Activated T-cell treated with anti-CD3 and anti-CD28 coated beads, Interleukin-2, amount 50 U/mL, for 4 hours (primary cell): ENCODE measurements around the gene NCOA5. TPM values are rescaled to one million over a fixed set of nuclear protein-coding genes. Genes with fewer than 3 reads are reported as not detected.

Source experiments
- ATAC-seq, 2 donors: fragments of 200-7000 bp; cut with Tn5 transposase; one replicate each; pipeline ENCODE4 v1.10.0; 2021
- DNase-seq: peaks from one replicate; pipeline ENCODE4 v3.0.0-alpha.2; 2020
- H3K27me3 Mint-ChIP-seq: one replicate; pipeline ENCODE4 v1.8.0; 2021; ENCODE audit warnings: low read depth, mixed read lengths
- H3K36me3 Mint-ChIP-seq: one replicate; pipeline ENCODE4 v1.8.0; 2022; ENCODE audit warnings: mixed read lengths; ENCODE audit not compliant: insufficient read depth
- H3K4me1 Mint-ChIP-seq: one replicate; pipeline ENCODE4 v1.8.0; 2021; ENCODE audit warnings: low read depth, mixed read lengths
- H3K4me3 Mint-ChIP-seq: one replicate; pipeline ENCODE4 v1.8.0; 2021; ENCODE audit warnings: mild to moderate bottlenecking, moderate library complexity, mixed read lengths
- H3K9me3 Mint-ChIP-seq: one replicate; pipeline ENCODE4 v1.8.0; 2021; ENCODE audit warnings: mixed read lengths
- total RNA-seq, 3 donors: library from RNA; stranded (reverse); gene quantifications; one replicate each; pipeline ENCODE4 v1.2.1, GENCODE V29; 2021

NCOA5 gene
- total RNA-seq, 3 donors from 2014 or later: 38.2 to 45.0 (median 43.3) TPM

DNA sequence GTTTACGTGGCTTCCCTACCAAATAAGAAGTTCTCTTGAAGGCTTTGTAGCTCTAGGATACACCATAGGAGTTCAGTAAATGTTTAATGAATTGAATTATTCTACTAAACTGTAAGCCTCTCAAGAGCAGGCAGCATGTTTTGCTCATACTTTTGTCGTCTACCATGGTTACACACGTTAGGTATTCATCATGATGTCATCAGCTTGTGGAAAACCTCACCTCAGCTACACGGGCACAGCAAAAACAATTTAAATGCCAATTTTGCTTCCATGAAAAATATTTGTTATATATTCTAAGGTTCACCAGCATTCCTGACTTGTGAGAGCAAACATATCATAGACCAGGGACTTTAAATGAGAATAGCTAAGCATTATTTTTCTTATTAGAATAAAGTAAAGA, 16.7 kb downstream of the NCOA5 start:
- no peak for DNase-seq
- no peak for ATAC-seq
- H3K27me3 Mint-ChIP-seq: no peaks in the 10 kb centered on the region
- H3K4me3 Mint-ChIP-seq: no peak overlapping the region
- peaks cover 30% of the 10 kb centered on the region for H3K36me3 Mint-ChIP-seq
- no peaks in the 10 kb centered on the region for H3K9me3 Mint-ChIP-seq
- peaks cover 2% of the 10 kb centered on the region for H3K4me1 Mint-ChIP-seq

DNA sequence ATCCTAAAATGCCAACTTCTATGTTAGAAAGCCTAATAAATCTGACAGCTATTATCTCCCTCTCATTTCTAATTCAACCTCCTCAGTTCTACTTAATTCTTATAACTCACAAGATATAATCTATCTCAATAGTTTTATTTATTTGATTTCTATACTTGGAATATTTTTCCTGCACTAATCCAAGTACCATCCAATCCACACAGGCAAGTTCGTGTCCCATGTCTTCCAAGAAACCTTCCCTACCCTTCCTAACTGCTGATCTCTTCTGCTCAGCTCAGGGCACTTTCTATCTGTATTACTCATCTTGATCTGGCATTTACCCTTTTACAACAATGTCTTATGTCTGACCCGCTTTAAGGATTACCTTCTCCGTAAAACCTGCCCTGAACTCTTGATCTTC, 18.2 kb downstream of the NCOA5 start:
- Mint-ChIP-seq H3K4me3 (no peak overlapping the region), H3K9me3 (no peaks in the 10 kb centered on the region), H3K27me3 (no peaks in the 10 kb centered on the region), H3K36me3 (peaks cover 32% of the 10 kb centered on the region), H3K4me1 (peaks cover 2% of the 10 kb centered on the region)
- DNase-seq: no peak
- ATAC-seq: no peak

DNA sequence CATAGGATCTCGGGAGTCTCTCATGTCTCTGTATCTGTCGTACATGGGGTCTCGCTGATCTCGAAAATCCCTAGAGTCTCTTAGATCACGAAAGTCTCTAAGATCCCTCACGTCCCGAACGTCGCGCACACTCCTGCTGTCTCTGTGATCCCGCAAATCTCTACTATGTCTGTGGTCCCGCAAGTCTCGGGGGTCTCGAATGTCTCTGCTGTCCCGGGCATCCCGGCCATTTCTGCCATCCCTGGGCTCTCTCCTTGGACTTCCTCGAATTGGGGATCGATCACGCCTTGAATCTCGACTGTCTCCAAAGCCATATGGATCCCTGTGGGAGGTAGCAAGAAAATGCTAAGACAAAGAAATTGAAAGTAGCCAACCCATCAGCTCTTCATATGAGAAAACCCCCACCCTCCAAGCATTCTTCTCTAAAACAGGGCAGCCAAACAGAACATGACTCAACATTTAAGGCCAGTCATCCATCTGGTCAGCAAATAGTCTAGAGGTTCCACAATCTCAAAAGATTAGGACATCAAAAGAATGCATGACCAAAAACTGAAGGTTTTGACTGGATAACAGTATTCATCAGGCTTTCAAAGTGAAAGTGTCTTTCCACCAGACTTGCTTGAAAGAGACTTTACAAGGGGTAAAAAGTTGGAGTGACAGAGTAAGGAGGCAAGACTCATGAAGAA, 19.4 kb downstream of the NCOA5 start:
- Mint-ChIP-seq H3K9me3 (no peaks in the 10 kb centered on the region), H3K4me3 (no peak overlapping the region), H3K27me3 (no peaks in the 10 kb centered on the region), H3K4me1 (peaks cover 2% of the 10 kb centered on the region), H3K36me3 (peaks cover 35% of the 10 kb centered on the region)
- ATAC-seq (no peak), DNase-seq (no peak)

- ATAC-seq: no peak
- no peak overlapping the region for H3K4me3 Mint-ChIP-seq
- no peaks in the 10 kb centered on the region for H3K27me3 Mint-ChIP-seq
- no peak for DNase-seq
- no peaks in the 10 kb centered on the region for H3K9me3 Mint-ChIP-seq
- H3K4me1 Mint-ChIP-seq: peaks cover 38% of the 10 kb centered on the region
- peaks cover 67% of the 10 kb centered on the region for H3K36me3 Mint-ChIP-seq
Observed at GRCh38 chr20:46065691-46066090, 24.1 kb downstream of the NCOA5 start.

GRCh38 chr20:46065006-46065405, 24.8 kb downstream of the NCOA5 start:
- Mint-ChIP-seq H3K9me3 (no peaks in the 10 kb centered on the region), H3K4me3 (no peak overlapping the region), H3K36me3 (peaks cover 74% of the 10 kb centered on the region), H3K4me1 (peaks cover 45% of the 10 kb centered on the region), H3K27me3 (no peaks in the 10 kb centered on the region)
- ATAC-seq (no peak), DNase-seq (no peak)

- Mint-ChIP-seq H3K9me3 (no peaks in the 10 kb centered on the region), H3K27me3 (peaks cover 7% of the 10 kb centered on the region), H3K4me1 (peaks cover 59% of the 10 kb centered on the region), H3K4me3 (no peak overlapping the region), H3K36me3 (peaks cover 76% of the 10 kb centered on the region)
- DNase-seq: no peak
- peak; percentile 37 to 56 for ATAC-seq
Observed at GRCh38 chr20:46063652-46064054, 26.1 kb downstream of the NCOA5 start.

GRCh38 chr20:46063151-46063550, 26.6 kb downstream of the NCOA5 start:
- ATAC-seq: no peak
- no peaks in the 10 kb centered on the region for H3K9me3 Mint-ChIP-seq
- peaks cover 9% of the 10 kb centered on the region for H3K27me3 Mint-ChIP-seq
- DNase-seq: no peak
- peaks cover 62% of the 10 kb centered on the region for H3K4me1 Mint-ChIP-seq
- no peak overlapping the region for H3K4me3 Mint-ChIP-seq
- peaks cover 71% of the 10 kb centered on the region for H3K36me3 Mint-ChIP-seq

DNA sequence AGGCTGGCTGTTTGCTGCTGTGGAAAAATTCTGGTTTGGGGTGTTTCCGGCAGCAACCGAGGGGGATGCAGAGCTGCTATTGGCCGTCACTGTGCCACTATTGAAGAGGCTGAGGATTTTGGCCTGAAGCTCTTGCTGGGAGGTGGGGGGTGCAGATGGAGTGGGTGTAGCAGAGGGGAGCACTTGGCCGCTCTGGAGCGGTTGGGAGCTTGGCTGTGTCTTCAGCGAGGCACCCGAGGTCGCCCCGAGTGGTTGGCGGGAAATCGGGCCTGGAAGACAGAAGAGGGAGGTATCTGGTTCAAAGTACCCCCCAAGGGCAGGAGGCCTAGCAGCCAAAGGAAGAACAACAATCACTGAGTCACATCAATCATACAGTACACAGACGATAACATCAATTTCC, 27.1 kb downstream of the NCOA5 start:
- H3K4me3 Mint-ChIP-seq: no peak overlapping the region
- H3K27me3 Mint-ChIP-seq: peaks cover 12% of the 10 kb centered on the region
- peaks cover 69% of the 10 kb centered on the region for H3K36me3 Mint-ChIP-seq
- H3K4me1 Mint-ChIP-seq: peaks cover 64% of the 10 kb centered on the region
- no peak for ATAC-seq
- DNase-seq: no peak
- H3K9me3 Mint-ChIP-seq: no peaks in the 10 kb centered on the region

DNA sequence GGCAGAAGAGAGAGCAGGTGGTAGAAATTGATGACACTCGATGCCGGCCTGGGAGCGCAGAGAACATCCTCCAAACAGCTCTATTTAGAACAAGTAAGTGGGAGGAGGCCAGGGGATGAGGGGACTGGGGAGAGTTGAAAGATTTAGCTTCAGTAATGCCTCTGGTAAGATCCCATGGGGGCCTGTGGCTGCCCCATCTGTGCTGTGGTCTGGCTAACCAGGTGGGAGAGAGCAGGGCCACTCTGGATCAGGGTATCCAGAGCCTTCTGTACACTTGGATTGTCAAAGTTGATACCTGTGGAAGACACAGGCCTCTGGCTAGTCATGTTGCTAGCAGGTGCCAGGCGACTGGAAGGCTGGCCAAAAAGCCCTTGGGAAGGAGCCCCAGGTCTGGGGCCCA, 27.6 kb downstream of the NCOA5 start:
- no peak for DNase-seq
- no peak for ATAC-seq
- Mint-ChIP-seq H3K4me1 (peaks cover 65% of the 10 kb centered on the region), H3K36me3 (peaks cover 69% of the 10 kb centered on the region), H3K27me3 (peaks cover 15% of the 10 kb centered on the region), H3K9me3 (no peaks in the 10 kb centered on the region), H3K4me3 (no peak overlapping the region)

DNA sequence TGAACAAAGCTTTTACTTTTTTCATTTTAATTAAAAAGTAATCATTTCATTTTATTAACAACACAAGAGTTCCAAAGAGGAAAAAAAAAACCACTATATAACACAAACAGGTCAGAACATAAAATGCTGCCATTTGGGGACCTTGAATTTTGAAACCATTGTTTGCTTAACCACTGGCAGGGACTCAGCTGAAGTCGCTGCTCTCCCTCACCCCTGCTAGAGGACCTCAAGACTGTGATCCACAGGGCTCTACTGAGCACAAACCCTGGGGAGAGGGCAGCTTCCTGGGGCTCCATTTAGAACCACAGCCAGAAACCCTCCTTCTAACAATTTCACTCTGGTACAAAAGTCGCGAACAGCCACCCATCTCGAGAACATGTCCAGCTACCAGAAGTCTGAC, 28.8 kb downstream of the NCOA5 start:
- DNase-seq (no peak), ATAC-seq (no peak)
- no peaks in the 10 kb centered on the region for H3K9me3 Mint-ChIP-seq
- no peak overlapping the region for H3K4me3 Mint-ChIP-seq
- H3K27me3 Mint-ChIP-seq: peaks cover 19% of the 10 kb centered on the region
- H3K4me1 Mint-ChIP-seq: peaks cover 67% of the 10 kb centered on the region
- peaks cover 64% of the 10 kb centered on the region for H3K36me3 Mint-ChIP-seq

DNA sequence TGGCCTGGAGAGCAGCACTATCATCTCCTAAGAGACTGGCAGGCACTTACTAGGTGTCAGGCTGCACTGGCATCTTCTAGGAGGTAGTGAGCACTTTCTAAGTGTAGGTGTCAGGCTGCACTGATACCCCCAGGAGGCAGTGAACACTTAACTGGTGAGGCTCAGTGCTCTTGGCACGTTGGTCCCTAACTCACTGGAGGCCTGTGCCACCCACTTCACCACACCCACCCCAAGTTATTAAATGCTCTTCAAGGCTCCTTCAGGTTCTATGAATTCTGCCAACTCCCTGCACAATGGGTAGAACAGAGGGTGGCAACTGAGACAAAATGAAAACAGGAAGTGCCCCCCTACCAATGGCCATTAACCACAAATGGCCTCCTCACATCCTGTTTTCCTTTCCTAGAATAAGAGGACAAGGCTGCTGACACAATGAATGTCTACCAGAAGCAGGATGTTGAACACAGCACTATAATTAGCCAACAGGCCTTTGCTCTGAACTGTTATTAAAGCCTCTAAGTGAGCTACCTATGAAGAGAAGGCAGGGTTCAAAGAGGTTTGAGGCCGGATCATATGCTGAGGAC, 29.4 kb downstream of the NCOA5 start:
- ATAC-seq (no peak), DNase-seq (no peak)
- Mint-ChIP-seq H3K27me3 (peaks cover 19% of the 10 kb centered on the region), H3K9me3 (no peaks in the 10 kb centered on the region), H3K4me1 (peaks cover 67% of the 10 kb centered on the region), H3K36me3 (peaks cover 58% of the 10 kb centered on the region), H3K4me3 (no peak overlapping the region)

DNA sequence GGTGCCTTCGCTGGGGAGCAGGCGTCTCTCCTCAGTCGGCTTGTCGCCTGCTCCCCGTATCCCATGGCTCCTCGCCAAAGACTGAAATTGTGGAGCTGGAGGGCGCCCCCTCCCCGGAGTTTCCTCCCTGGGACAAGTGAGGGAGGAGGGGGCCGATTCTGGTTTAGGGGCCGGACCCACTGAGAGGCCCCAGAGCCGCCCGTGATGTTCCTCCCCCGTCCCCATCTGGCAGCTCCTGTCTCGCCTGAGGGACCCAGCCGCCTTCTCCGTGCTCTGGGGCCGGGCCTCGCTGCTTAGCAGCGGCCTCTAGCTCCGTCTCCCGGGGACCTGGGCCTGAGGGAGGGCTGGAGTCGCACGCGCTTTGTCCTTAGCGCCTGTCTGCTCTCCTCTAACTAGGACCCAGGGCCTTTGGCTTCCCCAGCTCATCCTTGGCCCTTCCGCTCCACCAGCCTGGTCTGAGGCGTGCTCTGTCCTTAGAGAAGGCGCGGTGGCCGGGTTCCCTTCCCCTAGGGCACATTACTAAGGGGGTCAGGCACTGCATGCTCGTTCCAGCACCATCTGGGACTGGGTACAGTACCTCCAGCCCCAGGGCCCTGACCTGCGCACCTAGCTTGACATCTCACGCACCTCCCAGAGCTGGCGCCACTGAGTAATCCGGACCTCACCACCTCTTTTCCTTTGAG, 31.0 kb downstream of the NCOA5 start:
- Mint-ChIP-seq H3K4me3 (peak overlapping the region; percentile 5), H3K9me3 (no peaks in the 10 kb centered on the region), H3K27me3 (peaks cover 19% of the 10 kb centered on the region), H3K36me3 (peaks cover 42% of the 10 kb centered on the region), H3K4me1 (peaks cover 56% of the 10 kb centered on the region)
- ATAC-seq: peak; percentile 15 to 23
- no peak for DNase-seq

DNA sequence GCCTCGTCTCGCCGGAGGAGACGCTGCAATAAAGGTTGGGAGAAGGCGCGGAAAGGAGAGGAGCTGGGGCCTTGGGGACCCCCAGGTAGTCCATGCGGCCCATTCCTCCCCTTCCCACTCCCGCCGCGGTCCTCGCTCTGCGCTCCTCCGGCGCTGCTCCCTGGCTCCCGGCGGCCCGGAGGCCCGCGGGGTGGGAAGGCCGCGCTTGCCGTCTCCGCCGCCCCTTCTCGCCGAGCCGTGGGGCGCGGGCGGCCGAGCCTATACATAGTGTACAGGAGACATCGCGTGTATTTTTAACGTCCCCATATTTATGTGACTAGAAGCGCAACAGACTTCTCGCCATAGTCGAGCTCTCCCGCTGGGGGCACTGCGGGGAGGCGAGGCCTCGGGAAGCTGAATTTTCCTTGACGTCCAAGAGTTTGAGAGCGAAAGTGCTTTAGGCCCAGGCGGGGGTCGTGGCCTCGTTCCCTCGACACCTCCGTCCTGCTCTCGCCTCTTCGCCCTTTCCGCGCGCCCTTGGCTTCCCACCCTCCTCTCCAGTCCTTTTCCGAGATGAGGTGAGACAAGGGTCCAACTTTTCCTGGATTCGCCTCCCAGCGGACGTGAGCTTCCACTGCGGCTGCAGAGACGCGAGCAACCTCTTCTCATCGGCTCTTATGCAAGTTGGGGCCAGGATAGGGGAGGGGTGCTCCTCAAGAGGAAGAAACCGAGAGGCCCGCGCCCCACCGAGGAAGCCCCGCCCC, 31.7 kb downstream of the NCOA5 start:
- DNase-seq (no peak), ATAC-seq (peak; percentile 21 to 31)
- Mint-ChIP-seq H3K9me3 (no peaks in the 10 kb centered on the region), H3K4me3 (peak overlapping the region; percentile 5), H3K4me1 (peaks cover 50% of the 10 kb centered on the region), H3K36me3 (peaks cover 35% of the 10 kb centered on the region), H3K27me3 (peaks cover 19% of the 10 kb centered on the region)
